ENCODE results near the gene ZFAND3. TPM values are rescaled to one million over a fixed set of nuclear protein-coding genes. Genes with fewer than 3 reads are reported as not detected.

Gene ZFAND3
- total and polyA plus RNA-seq, 2 donors (not counting 1 experiment from before 2014, with no cell fraction given): 21.5 to 40.8 TPM

DNA sequence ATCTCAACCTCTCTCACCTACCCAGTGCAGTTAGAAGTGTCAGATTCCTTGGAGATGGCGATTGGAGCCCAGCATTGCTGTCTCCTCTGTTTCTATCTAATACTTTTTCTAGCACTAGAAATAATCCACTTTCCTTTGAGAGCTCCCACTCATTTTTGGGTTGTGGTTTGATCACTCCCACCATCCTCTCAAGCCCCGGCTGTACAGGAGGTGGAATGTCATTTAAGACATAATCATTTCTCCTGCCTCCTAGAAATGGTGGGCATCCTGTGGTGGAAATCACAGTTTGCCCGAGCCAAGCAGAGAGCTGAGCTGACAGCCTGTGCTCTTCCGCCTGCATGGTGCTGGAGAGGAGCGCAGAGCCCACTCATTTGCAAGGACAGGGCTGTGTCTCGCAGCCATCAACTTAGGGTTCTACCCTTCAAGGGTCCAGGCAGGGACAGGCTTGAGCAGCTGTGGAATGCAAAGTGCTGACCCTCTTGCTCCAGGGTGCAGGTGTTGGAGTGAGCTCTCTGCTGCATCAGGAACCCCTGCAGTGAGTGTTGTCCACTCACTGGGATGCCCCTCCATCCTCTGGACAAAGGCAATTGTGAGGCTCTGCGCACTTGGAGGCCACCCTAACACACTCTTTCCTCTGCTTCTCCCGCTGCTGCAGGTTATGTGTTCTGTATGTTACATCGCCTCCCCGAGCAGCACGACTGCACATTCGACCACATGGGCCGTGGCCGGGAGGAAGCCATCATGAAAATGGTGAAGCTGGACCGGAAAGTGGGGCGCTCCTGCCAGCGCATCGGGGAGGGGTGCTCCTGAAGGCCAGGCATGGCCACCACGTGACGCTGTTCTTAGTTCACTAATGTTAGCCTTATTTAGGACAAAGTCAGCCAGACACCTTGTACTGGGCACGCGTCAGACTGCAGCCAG is 332.3 kb downstream of the ZFAND3 start:
- H3K9ac ChIP-seq (ENCODE audit: insufficient read depth, low read length): no peak overlapping the region
- H3K4me1 ChIP-seq (ENCODE audit: control insufficient read depth, extremely low read depth, insufficient read depth, low read length): peaks cover 23% of the 10 kb centered on the region
- no peak overlapping the region for H3K4me2 ChIP-seq (ENCODE audit: extremely low read depth, insufficient read depth, low read length)
- no peak for DNase-seq (ENCODE audit: low read depth in 2 of 2)
- no peaks in the 10 kb centered on the region for H3K9me3 ChIP-seq (ENCODE audit: control insufficient read depth, insufficient read depth, low read depth, low read length)
- TF ChIP-seq, protein P1, sequence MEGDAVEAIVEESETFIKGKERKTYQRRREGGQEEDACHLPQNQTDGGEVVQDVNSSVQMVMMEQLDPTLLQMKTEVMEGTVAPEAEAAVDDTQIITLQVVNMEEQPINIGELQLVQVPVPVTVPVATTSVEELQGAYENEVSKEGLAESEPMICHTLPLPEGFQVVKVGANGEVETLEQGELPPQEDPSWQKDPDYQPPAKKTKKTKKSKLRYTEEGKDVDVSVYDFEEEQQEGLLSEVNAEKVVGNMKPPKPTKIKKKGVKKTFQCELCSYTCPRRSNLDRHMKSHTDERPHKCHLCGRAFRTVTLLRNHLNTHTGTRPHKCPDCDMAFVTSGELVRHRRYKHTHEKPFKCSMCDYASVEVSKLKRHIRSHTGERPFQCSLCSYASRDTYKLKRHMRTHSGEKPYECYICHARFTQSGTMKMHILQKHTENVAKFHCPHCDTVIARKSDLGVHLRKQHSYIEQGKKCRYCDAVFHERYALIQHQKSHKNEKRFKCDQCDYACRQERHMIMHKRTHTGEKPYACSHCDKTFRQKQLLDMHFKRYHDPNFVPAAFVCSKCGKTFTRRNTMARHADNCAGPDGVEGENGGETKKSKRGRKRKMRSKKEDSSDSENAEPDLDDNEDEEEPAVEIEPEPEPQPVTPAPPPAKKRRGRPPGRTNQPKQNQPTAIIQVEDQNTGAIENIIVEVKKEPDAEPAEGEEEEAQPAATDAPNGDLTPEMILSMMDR (conservative IDR thresholded peaks at IDR 0.05 in 1 of 2, IDR thresholded peaks at IDR 0.05 in 1 of 2; ENCODE audit: low read depth in 1 of 2, low read length in 2 of 2): no peak
- TF ChIP-seq EZH2 (IDR thresholded peaks at IDR 0.05; ENCODE audit: low read length, missing control alignments): no peak
- H3K36me3 ChIP-seq (ENCODE audit: control insufficient read depth, insufficient read depth, low read length): no peaks in the 10 kb centered on the region
- no peak overlapping the region for H3K27ac ChIP-seq (ENCODE audit: insufficient read depth, low read length)
- H4K20me1 ChIP-seq (ENCODE audit: control insufficient read depth, extremely low read depth, insufficient read depth, low read length): no peaks in the 10 kb centered on the region
- H2AFZ ChIP-seq (ENCODE audit: low read length): no peak overlapping the region
- H3K4me3 ChIP-seq (replicated peaks in 1 of 4; ENCODE audit: control extremely low read depth in 1 of 4, insufficient read depth in 1 of 4, low read depth in 3 of 4, low read length in 4 of 4): no peak overlapping the region
- H3K27me3 ChIP-seq (ENCODE audit: control insufficient read depth, insufficient read depth, low read length): no peaks in the 10 kb centered on the region
- no peaks in the 10 kb centered on the region for H3K79me2 ChIP-seq (ENCODE audit: control insufficient read depth, insufficient read depth, low read length)

DNA sequence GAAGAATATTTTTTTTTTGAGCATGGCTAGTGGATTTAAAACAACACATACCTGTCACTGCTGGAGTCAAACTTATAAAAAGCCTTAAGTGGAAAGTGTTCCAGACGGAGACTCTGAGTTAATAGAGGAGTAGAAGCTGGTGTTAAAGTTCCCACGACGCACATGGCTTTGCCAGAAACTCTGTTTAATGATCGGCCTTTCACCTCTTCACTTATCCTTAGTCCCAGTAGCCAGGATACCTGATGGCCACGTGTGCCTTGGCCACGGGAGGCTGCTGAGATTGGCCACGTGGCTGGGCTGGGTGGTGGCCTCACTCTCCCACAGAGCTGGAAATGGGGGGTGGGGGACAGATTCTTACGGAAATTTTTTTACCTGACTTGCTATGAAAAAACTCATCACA is 333.1 kb downstream of the ZFAND3 start:
- peaks cover 23% of the 10 kb centered on the region for H3K4me1 ChIP-seq (ENCODE audit: control insufficient read depth, extremely low read depth, insufficient read depth, low read length)
- H3K27me3 ChIP-seq (ENCODE audit: control insufficient read depth, insufficient read depth, low read length): no peaks in the 10 kb centered on the region
- no peak for DNase-seq (ENCODE audit: low read depth in 2 of 2)
- no peak overlapping the region for H3K9ac ChIP-seq (ENCODE audit: insufficient read depth, low read length)
- no peak overlapping the region for H3K4me3 ChIP-seq (replicated peaks in 1 of 4; ENCODE audit: control extremely low read depth in 1 of 4, insufficient read depth in 1 of 4, low read depth in 3 of 4, low read length in 4 of 4)
- H3K36me3 ChIP-seq (ENCODE audit: control insufficient read depth, insufficient read depth, low read length): no peaks in the 10 kb centered on the region
- no peaks in the 10 kb centered on the region for H3K79me2 ChIP-seq (ENCODE audit: control insufficient read depth, insufficient read depth, low read length)
- no peak overlapping the region for H3K27ac ChIP-seq (ENCODE audit: insufficient read depth, low read length)
- no peaks in the 10 kb centered on the region for H3K9me3 ChIP-seq (ENCODE audit: control insufficient read depth, insufficient read depth, low read depth, low read length)
- H3K4me2 ChIP-seq (ENCODE audit: extremely low read depth, insufficient read depth, low read length): no peak overlapping the region
- H2AFZ ChIP-seq (ENCODE audit: low read length): no peak overlapping the region
- no peaks in the 10 kb centered on the region for H4K20me1 ChIP-seq (ENCODE audit: control insufficient read depth, extremely low read depth, insufficient read depth, low read length)
- TF ChIP-seq, protein P1 (conservative IDR thresholded peaks at IDR 0.05 in 1 of 2, IDR thresholded peaks at IDR 0.05 in 1 of 2; ENCODE audit: low read depth in 1 of 2, low read length in 2 of 2): no peak
- no peak for TF ChIP-seq EZH2 (IDR thresholded peaks at IDR 0.05; ENCODE audit: low read length, missing control alignments)

DNA sequence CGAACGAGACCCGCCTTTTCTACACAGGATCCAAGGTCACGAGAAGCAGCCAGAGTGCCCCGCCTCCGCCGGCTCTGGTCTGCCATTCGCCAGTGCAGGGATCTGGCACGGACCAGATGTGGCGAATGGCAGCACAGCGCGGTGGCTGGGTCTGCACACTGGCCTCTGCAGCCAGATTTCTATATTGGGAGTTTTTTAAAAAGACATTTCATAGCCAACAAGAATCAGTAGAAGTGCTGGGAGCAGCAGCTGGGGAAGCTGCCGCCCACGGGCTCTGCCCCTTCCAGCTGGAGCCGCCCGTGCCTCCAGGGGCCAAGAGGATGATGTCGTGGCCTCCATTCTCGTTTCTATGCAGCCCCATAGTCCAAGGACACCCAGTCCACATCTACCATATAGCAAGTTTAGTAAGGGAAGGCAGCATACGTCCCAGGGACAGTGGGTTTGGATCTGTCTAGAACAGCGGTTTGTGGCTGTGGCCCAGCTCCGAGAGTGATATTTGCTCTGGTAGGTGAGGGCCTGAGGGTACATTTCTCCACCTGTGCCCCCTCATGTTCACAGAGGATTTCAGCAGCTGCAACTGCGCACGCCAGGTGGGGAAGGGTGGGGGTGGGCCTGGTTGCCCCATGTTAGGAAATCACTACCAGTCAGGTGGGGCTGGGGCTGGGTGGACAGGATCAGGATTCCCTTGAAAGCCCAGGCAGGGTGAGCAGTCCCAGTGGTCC is 333.7 kb downstream of the ZFAND3 start:
- no peaks in the 10 kb centered on the region for H3K79me2 ChIP-seq (ENCODE audit: control insufficient read depth, insufficient read depth, low read length)
- H3K4me3 ChIP-seq (replicated peaks in 1 of 4; ENCODE audit: control extremely low read depth in 1 of 4, insufficient read depth in 1 of 4, low read depth in 3 of 4, low read length in 4 of 4): no peak overlapping the region
- no peak for DNase-seq (ENCODE audit: low read depth in 2 of 2)
- H3K27me3 ChIP-seq (ENCODE audit: control insufficient read depth, insufficient read depth, low read length): no peaks in the 10 kb centered on the region
- H3K4me1 ChIP-seq (ENCODE audit: control insufficient read depth, extremely low read depth, insufficient read depth, low read length): peaks cover 23% of the 10 kb centered on the region
- no peaks in the 10 kb centered on the region for H3K9me3 ChIP-seq (ENCODE audit: control insufficient read depth, insufficient read depth, low read depth, low read length)
- no peaks in the 10 kb centered on the region for H4K20me1 ChIP-seq (ENCODE audit: control insufficient read depth, extremely low read depth, insufficient read depth, low read length)
- H3K36me3 ChIP-seq (ENCODE audit: control insufficient read depth, insufficient read depth, low read length): no peaks in the 10 kb centered on the region
- no peak overlapping the region for H3K27ac ChIP-seq (ENCODE audit: insufficient read depth, low read length)
- no peak overlapping the region for H2AFZ ChIP-seq (ENCODE audit: low read length)
- H3K4me2 ChIP-seq (ENCODE audit: extremely low read depth, insufficient read depth, low read length): no peak overlapping the region
- TF ChIP-seq EZH2 (IDR thresholded peaks at IDR 0.05; ENCODE audit: low read length, missing control alignments): no peak
- TF ChIP-seq, protein P1 (conservative IDR thresholded peaks at IDR 0.05 in 1 of 2, IDR thresholded peaks at IDR 0.05 in 1 of 2; ENCODE audit: low read depth in 1 of 2, low read length in 2 of 2): no peak
- H3K9ac ChIP-seq (ENCODE audit: insufficient read depth, low read length): no peak overlapping the region

All from fibroblast of lung (primary cell).